ENCODE results near the gene WDR54. TPM values are rescaled to one million over a fixed set of nuclear protein-coding genes. Genes with fewer than 3 reads are reported as not detected.

The WDR54 gene
- polyA plus RNA-seq, 1 of the 3 experiments (the other 2 are of a cell fraction), result 61.6 TPM

DNA sequence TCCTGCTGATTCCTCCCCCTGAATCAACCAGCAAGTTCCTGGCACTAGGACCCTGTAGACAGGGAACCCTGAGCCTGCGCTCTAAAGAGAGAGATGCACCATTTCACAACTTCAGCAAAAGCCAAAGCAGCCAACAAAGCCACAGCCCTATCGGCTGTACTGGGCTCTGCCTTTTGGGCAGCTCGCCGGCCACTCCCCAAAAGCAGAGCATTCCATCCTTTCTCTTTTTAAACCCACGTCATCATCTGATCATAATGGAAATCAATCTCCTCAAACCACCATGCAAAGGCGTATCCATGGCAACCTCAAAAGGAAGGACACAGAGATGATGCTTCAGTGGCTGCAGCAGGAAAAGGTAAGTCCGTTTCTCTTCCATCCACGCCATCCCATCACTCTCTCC lies 36.1 kb upstream of the WDR54 start:
- Histone ChIP-seq H3K27me3 (ENCODE audit: insufficient read depth) (no peaks in the 10 kb centered on the region), H4K20me1 (ENCODE audit: insufficient read depth) (peaks cover 71% of the 10 kb centered on the region), H3K4me1 (ENCODE audit: control insufficient read depth in 1 of 2, insufficient read depth in 2 of 2, low read depth in 1 of 2, low read length in 1 of 2) (peaks cover 9 to 16% of the 10 kb centered on the region in 2 experiments; a peak in 3 of 4 replicates), H3K9me2 (no peaks in the 10 kb centered on the region), H3K4me2 (no peak overlapping the region), H3K4me3 (ENCODE audit: low read depth in 2 of 2, low read length in 1 of 2) (no peak overlapping the region), H3K9ac (no peak overlapping the region), H3K27ac (ENCODE audit: low read depth in 2 of 2, low read length in 1 of 2) (no peak overlapping the region), H3K36me3 (replicated peaks in 1 of 2; ENCODE audit: control insufficient read depth in 1 of 2, insufficient read depth in 2 of 2, low read length in 1 of 2) (peaks cover 7 to 24% of the 10 kb centered on the region in 2 experiments), H3K9me3 (no peaks in the 10 kb centered on the region), H3K79me2 (ENCODE audit: insufficient read depth) (peaks cover 87% of the 10 kb centered on the region), H3F3A (replicated peaks; ENCODE audit: insufficient read depth) (peaks cover 5% of the 10 kb centered on the region), H2AFZ (ENCODE audit: low read depth) (no peak overlapping the region)
- ChIA-PET CTCF (interaction anchor here (3.4 kb wide), 1 partner anchor 50 kb away, joined by 10 read pairs; no protein-coding TSS in a partner anchor), POLR2A (no interaction called here)
- TF ChIP-seq RFX5 (IDR thresholded peaks at IDR 0.05; ENCODE audit: low read length), result no peak
- no peak for TF ChIP-seq FOXM1 (IDR thresholded peaks at IDR 0.05; ENCODE audit: low read depth)
- TF ChIP-seq NRF1 (IDR thresholded peaks at IDR 0.05; ENCODE audit: low read depth, low read length), result no peak
- no peak for TF ChIP-seq REST (IDR thresholded peaks at IDR 0.05; ENCODE audit: low read depth, low read length)
- TF ChIP-seq ELF1 (IDR thresholded peaks at IDR 0.05), result no peak
- TF ChIP-seq TAF1 (IDR thresholded peaks at IDR 0.05; ENCODE audit: borderline replicate concordance, low read depth, low read length), result no peak
- DNase-seq, result no peak
- 91% methylated on average over 8 of the region's 8 CpGs for WGBS (ENCODE audit: low lambda C conversion rate)

DNA sequence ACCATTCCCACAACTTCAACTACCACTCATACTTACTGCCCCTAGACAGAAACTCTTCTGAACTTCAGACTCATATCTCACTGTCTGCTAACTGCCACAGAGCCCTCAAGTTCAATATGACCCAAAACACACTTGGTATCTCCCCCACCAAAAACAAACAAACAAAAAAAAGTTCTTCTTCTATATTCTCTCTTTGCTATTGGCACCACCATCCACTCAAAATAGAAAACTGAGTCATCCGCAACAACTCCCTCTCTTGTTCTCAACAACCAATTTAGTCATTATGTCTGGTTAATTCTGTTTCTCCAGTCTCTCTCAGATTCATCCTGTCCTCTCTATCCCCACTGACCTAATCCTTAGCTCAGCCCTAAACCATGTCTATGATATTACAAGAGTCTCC lies 34.2 kb upstream of the WDR54 start:
- ChIA-PET CTCF (interaction anchor here (1.0 to 3.4 kb wide), 2 partner anchors 45 to 52 kb away, joined by 3 to 10 read pairs; no protein-coding TSS in a partner anchor), POLR2A (no interaction called here)
- H3K4me2 ChIP-seq, result peak overlapping the region; percentile 56; the same call in 1 of the 2 replicates
- H3K36me3 ChIP-seq (replicated peaks in 1 of 2; ENCODE audit: control insufficient read depth in 1 of 2, insufficient read depth in 2 of 2, low read length in 1 of 2), result peaks cover 7 to 20% of the 10 kb centered on the region in 2 experiments
- H3K9ac ChIP-seq, result no peak overlapping the region
- peaks cover 9 to 19% of the 10 kb centered on the region in 2 experiments; a peak in 3 of 4 replicates for H3K4me1 ChIP-seq (ENCODE audit: control insufficient read depth in 1 of 2, insufficient read depth in 2 of 2, low read depth in 1 of 2, low read length in 1 of 2)
- DNase-seq, result no peak
- no peak overlapping the region for H3K4me3 ChIP-seq (ENCODE audit: low read depth in 2 of 2, low read length in 1 of 2)
- no peaks in the 10 kb centered on the region for H3K27me3 ChIP-seq (ENCODE audit: insufficient read depth)
- H3F3A ChIP-seq (replicated peaks; ENCODE audit: insufficient read depth), result peaks cover 5% of the 10 kb centered on the region
- H3K9me3 ChIP-seq, result no peaks in the 10 kb centered on the region
- peaks cover 79% of the 10 kb centered on the region for H3K79me2 ChIP-seq (ENCODE audit: insufficient read depth)
- H2AFZ ChIP-seq (ENCODE audit: low read depth), result no peak overlapping the region
- H3K27ac ChIP-seq (ENCODE audit: low read depth in 2 of 2, low read length in 1 of 2), result peak overlapping the region in 1 of 2 experiments; percentile 43; a peak in 1 of 4 replicates
- WGBS (ENCODE audit: low lambda C conversion rate), result 95% methylated on average over 1 of the region's 1 CpG
- peaks cover 53% of the 10 kb centered on the region for H4K20me1 ChIP-seq (ENCODE audit: insufficient read depth)
- TF ChIP-seq CHD2 (IDR thresholded peaks at IDR 0.05; ENCODE audit: low read length, partially characterized antibody), result no peak
- no peak for TF ChIP-seq EP300 (IDR thresholded peaks at IDR 0.05; ENCODE audit: borderline replicate concordance in 1 of 2, low read depth in 1 of 2, low read length in 1 of 2)
- TF ChIP-seq MEF2A (IDR thresholded peaks at IDR 0.05; ENCODE audit: borderline replicate concordance, low read depth), result no peak; the same call in 1 of the 2 replicates
- TF ChIP-seq NRF1 (IDR thresholded peaks at IDR 0.05; ENCODE audit: low read depth, low read length), result no peak
- TF ChIP-seq MAX (IDR thresholded peaks at IDR 0.05; ENCODE audit: low read depth), result no peak
- TF ChIP-seq ELF1 (IDR thresholded peaks at IDR 0.05), result no peak
- TF ChIP-seq GABPA (IDR thresholded peaks at IDR 0.05; ENCODE audit: low read depth), result no peak
- TF ChIP-seq RFX5 (IDR thresholded peaks at IDR 0.05; ENCODE audit: low read length), result no peak
- TF ChIP-seq JUND (IDR thresholded peaks at IDR 0.05), result no peak
- no peak for TF ChIP-seq REST (IDR thresholded peaks at IDR 0.05; ENCODE audit: low read depth, low read length)
- TF ChIP-seq SMC3 (IDR thresholded peaks at IDR 0.05; ENCODE audit: low read depth, low read length), result no peak
- TF ChIP-seq GATA2 (CRISPR knock-in tag; IDR thresholded peaks at IDR 0.05), result no peak
- no peak for TF ChIP-seq MXI1 (IDR thresholded peaks at IDR 0.05; ENCODE audit: low read depth, low read length)
- TF ChIP-seq, protein P1, sequence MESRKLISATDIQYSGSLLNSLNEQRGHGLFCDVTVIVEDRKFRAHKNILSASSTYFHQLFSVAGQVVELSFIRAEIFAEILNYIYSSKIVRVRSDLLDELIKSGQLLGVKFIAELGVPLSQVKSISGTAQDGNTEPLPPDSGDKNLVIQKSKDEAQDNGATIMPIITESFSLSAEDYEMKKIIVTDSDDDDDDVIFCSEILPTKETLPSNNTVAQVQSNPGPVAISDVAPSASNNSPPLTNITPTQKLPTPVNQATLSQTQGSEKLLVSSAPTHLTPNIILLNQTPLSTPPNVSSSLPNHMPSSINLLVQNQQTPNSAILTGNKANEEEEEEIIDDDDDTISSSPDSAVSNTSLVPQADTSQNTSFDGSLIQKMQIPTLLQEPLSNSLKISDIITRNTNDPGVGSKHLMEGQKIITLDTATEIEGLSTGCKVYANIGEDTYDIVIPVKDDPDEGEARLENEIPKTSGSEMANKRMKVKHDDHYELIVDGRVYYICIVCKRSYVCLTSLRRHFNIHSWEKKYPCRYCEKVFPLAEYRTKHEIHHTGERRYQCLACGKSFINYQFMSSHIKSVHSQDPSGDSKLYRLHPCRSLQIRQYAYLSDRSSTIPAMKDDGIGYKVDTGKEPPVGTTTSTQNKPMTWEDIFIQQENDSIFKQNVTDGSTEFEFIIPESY (IDR thresholded peaks at IDR 0.05; ENCODE audit: borderline replicate concordance, low read depth), result no peak
- TF ChIP-seq NFIC (IDR thresholded peaks at IDR 0.05; ENCODE audit: borderline replicate concordance), result no peak
- no peak for TF ChIP-seq FOXM1 (IDR thresholded peaks at IDR 0.05; ENCODE audit: low read depth)
- H3K9me2 ChIP-seq, result no peaks in the 10 kb centered on the region
